Kidney tubule cell (primary cell): ENCODE data around the gene TRMT61A.
"Not testable (repeated sequence)": the region's sequence is repeated elsewhere in the genome, so short reads cannot be mapped to it uniquely, and the experiment has no call there.

Experiments
- DNase-seq: peaks from one replicate; pipeline ENCODE4 v3.0.0-alpha.2; 2018; ENCODE audit warnings: low spot score

The TRMT61A gene

GRCh38 chr14:103508521-103509329 is 20.3 kb upstream of the TRMT61A start:
- DNase-seq: no peak

- no peak for DNase-seq
Observed at GRCh38 chr14:103509864-103510723, 18.9 kb upstream of the TRMT61A start.

- no peak for DNase-seq
Observed at GRCh38 chr14:103510724-103511693, 18.0 kb upstream of the TRMT61A start.

- DNase-seq: not testable (repeated sequence)
Observed at GRCh38 chr14:103512180-103512579, 16.8 kb upstream of the TRMT61A start.

GRCh38 chr14:103512701-103513611 is 16.0 kb upstream of the TRMT61A start:
- peak; percentile 88 for DNase-seq

GRCh38 chr14:103514596-103515421 is 14.2 kb upstream of the TRMT61A start:
- no peak for DNase-seq

GRCh38 chr14:103516426-103517173 is 12.4 kb upstream of the TRMT61A start:
- DNase-seq: no peak

- no peak for DNase-seq
Observed at GRCh38 chr14:103517174-103517566, 11.8 kb upstream of the TRMT61A start.

- no peak for DNase-seq
Observed at GRCh38 chr14:103517721-103518421, 11.1 kb upstream of the TRMT61A start.

GRCh38 chr14:103518422-103519042 is 10.5 kb upstream of the TRMT61A start:
- peak; percentile 60 for DNase-seq

GRCh38 chr14:103519043-103519836 is 9.8 kb upstream of the TRMT61A start:
- no peak for DNase-seq

- peak; percentile 71 for DNase-seq
Observed at GRCh38 chr14:103519837-103520212, 9.2 kb upstream of the TRMT61A start.

GRCh38 chr14:103520269-103520656 is 8.7 kb upstream of the TRMT61A start:
- no peak for DNase-seq

GRCh38 chr14:103520657-103521437 is 8.1 kb upstream of the TRMT61A start:
- DNase-seq: peak; percentile 73

- no peak for DNase-seq
Observed at GRCh38 chr14:103521438-103521950, 7.5 kb upstream of the TRMT61A start.

GRCh38 chr14:103521951-103522563 is 6.9 kb upstream of the TRMT61A start:
- no peak for DNase-seq
